GM19328 (cell line): ENCODE data around the gene SHISA9.

ENCODE experiments used
- ATAC-seq: cut with Tn5 transposase; IDR thresholded peaks from one replicate; pipeline ENCODE4 v1.9.1; 2021; ENCODE audit warnings: mild to moderate bottlenecking, moderate library complexity; ENCODE audit not compliant: unreplicated experiment

Gene SHISA9

DNA sequence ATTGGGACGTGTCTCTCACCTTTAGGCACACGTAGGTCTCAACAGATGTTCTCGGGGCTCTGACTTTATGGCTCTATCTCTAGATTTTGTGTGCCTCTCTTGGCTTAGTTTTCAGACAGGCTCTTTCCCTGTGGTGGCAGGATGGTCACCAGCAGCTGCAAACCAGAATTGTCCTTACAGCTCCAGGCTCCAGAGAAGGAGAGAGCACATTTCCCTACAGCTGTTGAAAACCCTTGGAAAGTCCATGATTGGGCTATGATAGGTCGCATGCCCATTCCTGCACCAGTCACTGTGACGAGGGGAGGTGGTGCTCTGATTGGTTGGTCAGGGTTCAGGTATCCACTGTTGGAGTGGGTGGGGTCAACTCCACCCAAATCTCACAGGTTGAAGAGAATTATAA, 41.5 kb downstream of the SHISA9 start:
- ATAC-seq = no peak

GRCh38 chr16:12944300-12944699, 42.9 kb downstream of the SHISA9 start:
- no peak for ATAC-seq

GRCh38 chr16:12951392-12951791, 50.0 kb downstream of the SHISA9 start:
- no peak for ATAC-seq

DNA sequence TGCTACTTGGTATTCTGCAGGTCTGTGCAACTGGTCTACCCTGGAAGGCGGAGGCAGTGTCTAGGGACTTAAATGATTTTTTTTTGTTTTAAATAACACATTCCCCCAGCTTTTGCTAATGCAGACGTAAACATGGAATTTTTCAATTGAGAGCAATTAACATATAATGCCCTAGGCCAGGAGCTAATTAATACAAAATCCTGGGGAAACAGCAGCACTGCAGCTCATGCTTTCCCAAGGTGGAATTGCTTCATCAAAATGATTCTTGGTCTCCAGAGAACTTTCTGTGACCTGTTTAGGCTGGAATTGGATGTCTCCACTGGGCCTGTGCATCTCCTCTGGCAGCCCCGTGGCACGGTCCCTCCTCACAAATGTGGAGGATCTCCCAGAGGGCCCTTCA, 50.6 kb downstream of the SHISA9 start:
- no peak for ATAC-seq

DNA sequence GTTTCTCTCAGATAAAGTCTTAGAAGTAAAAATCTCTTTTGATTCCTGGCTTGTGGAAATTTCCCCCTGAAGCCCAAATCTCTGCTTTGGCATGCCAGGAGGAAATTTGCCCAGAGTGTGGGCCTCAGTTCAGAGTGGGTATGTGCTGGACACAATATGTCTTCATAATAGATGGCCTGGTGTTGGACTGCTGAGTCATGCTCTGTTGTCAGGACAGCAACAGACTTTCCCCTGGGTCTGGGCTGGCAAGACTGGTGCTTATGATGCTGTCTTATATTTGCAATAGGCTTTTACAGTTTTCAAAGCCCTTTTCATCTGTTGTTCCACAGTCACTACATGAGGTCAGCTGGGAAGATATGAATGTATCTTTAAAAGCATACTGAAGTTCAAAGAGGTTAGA, 57.0 kb downstream of the SHISA9 start:
- no peak for ATAC-seq

DNA sequence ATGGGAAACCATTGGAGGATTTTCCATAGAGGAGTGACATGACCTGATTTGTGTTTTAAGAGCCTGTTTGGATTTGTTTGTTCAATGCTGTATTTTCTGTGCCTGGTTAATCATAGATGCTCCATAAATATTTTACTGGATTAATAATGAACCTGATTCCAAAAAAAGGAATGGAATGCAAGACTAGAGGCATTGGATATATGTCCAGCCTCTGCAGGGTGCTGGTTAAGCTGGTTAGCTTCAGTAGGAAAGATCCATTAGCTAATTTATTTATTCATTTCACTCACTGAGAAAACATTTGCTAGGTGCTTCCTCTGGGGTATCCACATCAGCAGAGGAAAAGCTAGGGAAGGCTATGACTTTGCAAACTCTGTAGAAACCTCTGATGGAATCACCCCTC, 57.7 kb downstream of the SHISA9 start:
- ATAC-seq = no peak

GRCh38 chr16:12961626-12962025, 60.2 kb downstream of the SHISA9 start:
- no peak for ATAC-seq

DNA sequence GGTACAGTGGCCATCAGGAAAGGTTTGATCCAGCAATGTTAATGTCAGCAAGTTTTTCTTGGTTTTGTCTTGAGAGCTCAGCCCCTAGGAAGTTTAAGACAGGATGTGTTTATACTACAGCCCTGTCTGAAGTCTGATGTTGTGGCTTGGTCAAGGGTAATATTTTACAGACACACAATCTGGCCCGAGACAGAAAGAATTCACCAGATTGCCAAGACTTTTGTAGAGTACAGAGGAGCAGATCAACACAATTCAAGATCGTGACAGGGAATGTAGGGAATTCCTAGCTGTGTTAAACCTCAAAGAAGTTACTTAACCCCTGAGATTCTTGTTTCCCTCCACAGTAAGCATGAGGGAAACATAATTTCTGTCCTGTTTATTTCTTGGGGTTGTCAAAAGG, 63.1 kb downstream of the SHISA9 start:
- ATAC-seq = no peak

GRCh38 chr16:12965274-12965804, 63.9 kb downstream of the SHISA9 start:
- ATAC-seq = no peak

- no peak for ATAC-seq
These were observed 69.8 kb downstream of the SHISA9 start for GRCh38 chr16:12971241-12971640.

- no peak for ATAC-seq
These were observed 70.8 kb downstream of the SHISA9 start for GRCh38 chr16:12972246-12972645.

DNA sequence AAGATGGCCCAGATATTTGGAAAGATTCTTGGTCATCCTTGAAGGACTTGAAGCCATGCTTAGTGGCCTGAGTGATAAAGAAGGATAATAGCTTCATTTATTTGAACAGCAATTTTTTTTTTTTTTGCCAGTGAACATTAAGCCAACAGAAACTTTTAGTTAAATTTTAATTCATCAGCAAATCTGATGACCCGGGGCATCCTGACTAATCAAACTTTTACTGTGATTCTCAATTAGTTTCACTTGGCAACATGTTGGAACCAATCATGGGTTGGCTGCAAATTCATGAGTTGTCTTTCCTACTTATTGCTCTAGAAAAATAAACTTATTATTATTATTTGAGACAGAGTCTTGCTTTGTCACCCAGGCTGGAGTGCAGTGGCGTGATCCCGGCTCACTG, 74.4 kb downstream of the SHISA9 start:
- no peak for ATAC-seq

DNA sequence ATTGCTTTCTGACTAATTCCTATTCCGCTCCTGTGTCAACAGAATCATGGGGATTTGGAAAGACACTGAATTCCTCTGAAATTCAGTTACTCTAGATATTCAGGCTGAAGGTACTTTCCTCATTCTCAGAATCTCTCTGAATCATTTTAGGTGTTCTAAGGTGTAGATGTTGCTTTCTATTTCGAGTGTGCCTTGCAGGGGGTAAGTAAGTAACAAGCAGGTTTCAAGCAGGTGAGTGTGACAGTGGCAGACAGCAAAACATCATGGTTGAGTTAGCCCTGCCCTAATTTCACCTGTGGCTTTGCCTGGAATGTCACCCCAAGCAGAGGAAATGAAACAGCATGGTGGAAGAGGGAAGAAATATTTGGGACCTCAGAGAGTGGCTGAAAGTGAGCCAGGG, 75.1 kb downstream of the SHISA9 start:
- no peak for ATAC-seq

- no peak for ATAC-seq
These were observed 75.5 kb downstream of the SHISA9 start for GRCh38 chr16:12976936-12977335.

GRCh38 chr16:12985516-12985915, 84.1 kb downstream of the SHISA9 start:
- ATAC-seq = no peak

GRCh38 chr16:12988071-12988470, 86.7 kb downstream of the SHISA9 start:
- ATAC-seq = no peak

DNA sequence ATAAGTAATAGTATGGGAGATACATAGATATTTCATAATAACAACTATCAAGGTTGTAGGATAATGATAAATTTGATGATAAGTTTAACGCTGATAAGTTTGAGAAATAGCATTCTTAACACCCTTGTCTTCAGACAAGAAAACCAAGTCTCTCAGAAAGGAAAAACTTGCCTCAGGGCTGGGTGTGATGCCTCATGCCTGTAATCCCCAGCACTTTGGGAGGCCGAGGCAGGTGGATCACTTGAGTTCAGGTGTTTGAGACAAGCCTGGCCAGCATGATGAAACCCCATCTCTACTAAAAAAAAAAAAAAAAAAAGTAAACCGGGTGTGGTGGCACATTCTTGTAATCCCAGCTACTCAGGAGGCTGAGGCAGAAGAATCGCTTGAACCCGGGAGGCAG, 90.7 kb downstream of the SHISA9 start:
- no peak for ATAC-seq

DNA sequence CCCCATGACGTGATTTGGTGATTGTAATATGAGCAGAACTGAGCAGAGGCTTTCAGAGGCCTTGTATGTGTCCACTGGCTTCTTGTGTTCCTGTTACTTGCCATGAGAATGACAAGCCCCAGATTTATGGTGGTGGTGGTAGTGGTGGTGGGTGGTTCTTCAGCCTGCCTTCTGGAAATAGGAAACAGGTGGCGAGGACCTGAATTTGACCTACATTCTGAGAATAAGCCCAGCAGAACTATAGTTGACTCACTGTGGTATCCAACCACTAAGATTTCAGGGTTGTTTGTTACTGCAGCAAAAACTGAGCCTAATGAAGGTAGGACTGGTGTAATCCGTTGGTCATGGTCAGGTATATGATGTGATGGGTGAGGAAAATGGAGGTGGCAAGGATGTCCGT, 93.0 kb downstream of the SHISA9 start:
- ATAC-seq = no peak

DNA sequence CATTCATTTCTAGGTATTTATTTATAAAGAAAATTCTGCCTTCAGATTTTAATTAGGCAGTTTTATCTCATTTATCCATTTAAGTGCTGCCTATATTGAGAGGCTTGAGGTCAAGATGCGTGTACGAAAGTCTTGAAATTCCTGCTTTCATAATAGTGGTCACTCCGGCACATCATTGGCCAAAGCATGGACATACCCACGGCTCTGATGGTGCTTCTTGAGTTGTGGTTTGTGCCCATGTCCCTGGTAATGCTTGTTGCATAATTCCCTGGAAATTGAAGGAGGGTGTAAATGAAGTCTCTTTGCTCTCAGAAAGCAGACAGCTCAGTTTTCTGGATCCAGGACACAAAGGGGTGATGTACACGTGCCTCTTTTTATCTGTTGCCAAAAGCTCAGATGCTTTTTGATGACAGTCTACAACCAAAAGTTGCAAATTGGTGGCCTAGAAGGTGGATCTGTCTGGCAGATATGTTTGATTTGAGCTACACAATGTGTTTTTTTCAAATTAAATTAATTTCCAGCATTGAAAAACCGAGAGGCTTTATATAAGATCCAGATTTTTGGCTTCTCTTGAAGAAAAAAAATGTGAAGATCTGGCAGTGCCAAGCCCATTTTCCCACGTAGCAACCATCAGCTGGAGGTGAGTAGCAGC, 94.4 kb downstream of the SHISA9 start:
- ATAC-seq = no peak

- no peak for ATAC-seq
These were observed 97.1 kb downstream of the SHISA9 start for GRCh38 chr16:12998361-12999085.

DNA sequence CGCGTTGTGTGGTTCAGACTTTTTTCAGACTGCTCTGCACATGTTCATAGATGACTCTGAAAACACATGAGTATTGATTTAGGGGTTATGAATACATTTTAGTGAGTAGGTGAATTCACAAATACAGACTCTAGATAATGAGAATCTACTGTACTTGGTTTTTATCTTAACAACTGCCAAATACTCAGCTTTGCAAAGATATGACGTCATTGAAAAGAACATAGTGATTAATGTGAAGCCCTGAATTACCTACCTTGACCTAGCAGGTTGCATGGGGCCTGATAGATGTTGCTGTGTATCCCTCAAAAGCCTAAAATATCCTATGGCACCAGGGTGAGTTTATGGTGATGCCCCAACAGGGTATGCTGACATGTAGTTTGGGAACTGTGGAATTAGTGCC, 98.0 kb downstream of the SHISA9 start:
- ATAC-seq = no peak

DNA sequence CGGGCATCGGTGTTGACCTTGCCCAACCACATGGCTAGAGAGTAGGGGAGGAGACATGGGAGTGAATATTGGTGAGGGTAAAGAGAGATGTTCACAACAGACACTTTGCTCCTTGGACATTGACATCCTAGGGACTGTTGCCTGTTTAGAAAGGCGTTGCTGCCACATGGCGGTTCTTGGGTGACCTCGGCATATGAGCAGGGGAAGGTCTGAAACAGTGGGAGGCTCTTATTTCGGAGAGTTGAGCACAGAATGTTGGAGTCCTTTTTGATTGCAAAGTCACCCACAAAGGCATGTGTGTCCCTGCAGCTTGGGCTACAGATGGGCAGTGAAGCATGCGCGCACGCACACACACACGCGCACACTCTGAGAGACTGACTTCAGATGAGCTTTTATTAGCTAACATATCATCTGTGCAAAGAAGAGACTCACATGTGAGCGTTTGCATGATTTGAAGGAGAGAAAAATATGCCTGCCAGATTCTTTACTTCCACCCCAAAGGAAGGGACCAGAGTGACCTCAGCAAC, 104.4 kb downstream of the SHISA9 start:
- no peak for ATAC-seq
